ENCODE results near the gene PDF.
"Not testable (repeated sequence)": the region's sequence is repeated elsewhere in the genome, so short reads cannot be mapped to it uniquely, and the experiment has no call there.

Gene PDF, protein sequence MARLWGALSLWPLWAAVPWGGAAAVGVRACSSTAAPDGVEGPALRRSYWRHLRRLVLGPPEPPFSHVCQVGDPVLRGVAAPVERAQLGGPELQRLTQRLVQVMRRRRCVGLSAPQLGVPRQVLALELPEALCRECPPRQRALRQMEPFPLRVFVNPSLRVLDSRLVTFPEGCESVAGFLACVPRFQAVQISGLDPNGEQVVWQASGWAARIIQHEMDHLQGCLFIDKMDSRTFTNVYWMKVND

DNA sequence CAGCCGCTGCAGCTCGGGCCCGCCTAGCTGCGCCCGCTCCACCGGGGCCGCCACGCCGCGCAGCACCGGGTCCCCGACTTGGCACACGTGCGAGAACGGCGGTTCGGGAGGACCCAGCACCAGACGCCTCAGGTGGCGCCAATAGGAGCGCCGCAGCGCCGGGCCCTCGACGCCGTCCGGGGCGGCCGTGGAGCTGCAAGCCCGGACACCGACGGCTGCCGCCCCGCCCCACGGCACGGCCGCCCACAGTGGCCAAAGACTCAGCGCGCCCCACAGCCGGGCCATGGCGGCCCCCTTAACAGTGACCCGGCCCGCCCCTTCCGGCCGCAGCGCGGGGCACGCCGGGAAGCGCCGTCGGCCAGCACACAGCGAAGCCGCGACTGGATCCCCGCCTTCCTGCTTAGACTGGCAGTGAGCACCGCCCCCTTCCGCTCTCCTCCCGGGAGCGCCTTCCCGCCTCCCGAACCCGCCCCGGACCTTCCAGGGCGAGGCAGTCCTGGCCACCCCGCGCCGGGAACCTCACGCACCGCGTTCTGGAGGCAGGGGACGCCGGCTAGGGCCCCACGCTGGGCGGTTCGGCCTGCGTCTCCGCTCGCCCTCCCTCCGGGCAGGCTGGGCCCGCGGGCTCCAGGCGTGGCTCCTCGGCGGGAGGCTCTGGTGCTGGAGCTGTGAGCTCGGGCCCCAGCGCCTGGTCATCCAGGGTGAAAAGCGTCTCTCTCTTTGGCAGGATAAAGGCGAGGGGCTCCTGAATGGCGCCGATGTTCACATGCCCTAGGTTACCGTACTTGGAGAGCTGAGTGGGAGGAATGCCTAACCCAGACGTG is at the start of gene PDF:
Gene PDF, minus strand, starts transcription at position 303 of the 824 bp plus-strand sequence. Its CDS starts 18 bp downstream, at position 285.
- peak; percentile 82 to 84 for DNase-seq

DNA sequence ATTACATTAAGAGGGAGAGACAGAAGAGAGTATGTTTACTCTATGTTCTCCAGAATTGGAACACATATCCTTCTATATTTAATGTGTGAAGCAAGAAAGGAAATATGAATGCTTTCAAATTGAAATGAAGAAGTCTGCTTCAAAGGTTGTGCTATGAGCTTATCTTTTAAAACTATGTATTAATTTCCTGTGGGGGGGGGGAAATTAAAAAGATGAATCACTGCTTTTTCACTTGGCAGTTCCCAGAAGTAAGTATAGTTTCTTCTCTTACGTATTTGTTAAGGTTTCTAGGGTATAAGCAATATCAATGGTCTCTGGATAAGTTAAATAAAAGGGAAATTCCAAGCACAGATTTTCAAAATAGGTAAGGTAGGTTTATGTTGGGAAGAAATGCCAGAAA is 48.4 kb upstream of the PDF start:
- no peak for DNase-seq

DNA sequence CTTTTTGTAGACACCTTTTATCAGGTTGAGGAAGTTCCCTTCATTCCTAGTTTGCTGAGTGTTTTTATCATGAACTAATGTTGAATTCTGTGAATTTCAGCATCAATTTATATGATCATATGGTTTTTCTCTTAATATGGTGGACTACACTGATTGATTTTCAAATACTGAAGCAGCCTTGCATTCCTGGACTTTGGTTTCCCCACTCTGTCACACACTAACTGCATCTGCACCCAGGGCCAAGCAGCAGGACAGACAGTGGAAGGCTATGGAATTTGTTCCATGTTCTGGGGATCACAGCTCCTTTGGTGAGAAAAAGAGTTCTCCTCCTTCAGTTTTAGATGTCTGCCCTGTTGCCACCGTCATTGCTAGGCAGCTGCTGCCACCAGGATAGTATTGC is 47.6 kb upstream of the PDF start:
- DNase-seq, result no peak

GRCh38 chr16:69376393-69377059 is 46.1 kb upstream of the PDF start:
- no peak for DNase-seq

DNA sequence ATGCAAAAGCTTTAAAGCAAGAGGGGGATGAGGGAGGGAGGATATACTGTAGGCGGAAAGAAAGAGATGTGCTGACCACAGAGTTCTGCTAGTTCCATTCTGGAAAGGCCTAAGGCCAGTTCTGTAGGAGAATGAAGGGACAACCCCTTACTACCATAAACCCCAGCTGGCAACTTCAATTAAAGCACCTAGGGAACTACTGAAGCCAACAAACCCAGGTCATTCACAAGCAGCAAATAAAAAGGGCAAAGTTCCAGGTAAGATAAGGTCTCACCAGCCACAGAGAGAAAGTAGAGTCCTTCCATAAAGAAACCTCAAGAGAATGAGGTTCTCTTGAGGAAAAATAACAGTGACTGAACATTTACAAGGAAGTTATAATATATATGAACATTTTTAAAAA is 42.6 kb upstream of the PDF start:
- DNase-seq, result no peak

- DNase-seq, result no peak
Observed at GRCh38 chr16:69371564-69371963, 41.2 kb upstream of the PDF start.

DNA sequence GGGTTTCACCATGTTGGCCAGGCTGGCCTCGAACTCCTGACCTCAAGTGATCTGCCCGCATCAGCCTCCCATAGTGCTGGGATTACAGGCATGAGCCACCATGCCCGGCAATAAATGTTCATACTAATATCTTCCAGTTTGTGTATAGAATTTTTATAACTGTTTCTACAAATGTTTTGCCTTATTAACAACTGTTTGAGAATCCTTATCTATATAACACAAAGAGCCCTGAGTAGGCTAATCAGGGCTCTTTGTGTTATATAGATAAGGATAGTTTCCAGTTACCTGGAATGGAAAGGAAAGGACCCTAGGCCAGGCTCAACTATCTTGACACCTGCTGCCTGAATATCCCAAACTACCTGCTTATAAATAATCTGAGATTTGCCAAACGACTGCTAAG is 38.5 kb upstream of the PDF start:
- no peak for DNase-seq

- DNase-seq, result no peak
Observed at GRCh38 chr16:69367980-69368379, 37.6 kb upstream of the PDF start.

DNA sequence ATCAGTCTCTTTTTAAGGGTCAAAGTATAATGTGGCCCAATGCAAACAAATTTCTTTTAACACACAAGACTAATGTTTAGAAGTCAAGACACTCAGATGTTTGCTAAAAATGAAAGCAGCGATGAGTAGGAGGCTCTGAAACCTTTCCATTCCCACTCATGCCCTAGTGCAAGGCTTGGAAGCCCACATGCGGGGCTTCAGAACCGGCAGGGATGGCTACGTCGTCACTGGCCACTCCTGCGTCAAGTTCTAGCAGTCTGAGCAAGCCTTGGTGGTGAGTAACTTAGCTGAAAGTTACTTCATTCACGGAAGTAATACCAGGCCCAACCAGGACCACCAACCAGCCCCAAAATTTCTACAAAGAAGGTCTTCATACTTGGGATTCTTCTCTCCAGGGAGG is 36.0 kb upstream of the PDF start:
- DNase-seq, result no peak

DNA sequence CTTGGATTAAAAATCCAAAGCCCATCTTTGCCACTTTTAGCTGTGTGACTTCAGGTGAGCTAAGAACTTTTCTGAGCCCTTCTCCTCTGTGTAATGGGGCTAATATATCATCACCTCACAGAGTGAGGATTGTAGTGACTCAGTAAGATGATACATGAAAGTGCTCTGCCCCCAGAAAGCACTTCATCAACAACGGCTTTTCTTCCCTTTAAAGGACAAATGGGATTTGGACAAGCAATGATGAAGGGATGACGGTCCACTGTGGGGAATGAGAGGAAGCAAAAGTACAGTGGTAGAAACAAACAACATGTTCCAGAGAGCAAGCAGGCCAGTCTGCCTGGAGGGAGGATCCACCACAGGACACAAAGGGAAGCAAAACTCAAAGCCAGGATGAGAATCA is 35.5 kb upstream of the PDF start:
- DNase-seq, result no peak

DNA sequence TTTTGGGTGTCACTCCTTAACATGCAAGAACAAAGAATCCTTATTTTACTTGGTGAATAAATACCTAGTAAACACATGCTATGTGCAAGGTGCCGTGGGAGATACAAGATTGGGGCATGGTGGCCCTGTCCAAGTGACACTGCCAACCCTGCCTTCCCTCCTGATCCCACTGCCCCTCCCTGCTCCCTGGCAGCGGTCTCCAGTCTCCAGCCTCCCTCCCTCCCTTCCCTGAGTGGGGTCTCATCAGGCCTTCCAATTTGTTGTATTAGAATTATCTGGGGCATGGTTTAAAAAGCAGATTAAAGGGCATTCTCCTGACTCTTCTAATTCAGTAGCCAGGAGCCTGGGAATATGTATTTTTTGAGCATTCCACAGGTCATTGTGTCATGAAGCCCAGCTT is 33.7 kb upstream of the PDF start:
- DNase-seq, result no peak

DNA sequence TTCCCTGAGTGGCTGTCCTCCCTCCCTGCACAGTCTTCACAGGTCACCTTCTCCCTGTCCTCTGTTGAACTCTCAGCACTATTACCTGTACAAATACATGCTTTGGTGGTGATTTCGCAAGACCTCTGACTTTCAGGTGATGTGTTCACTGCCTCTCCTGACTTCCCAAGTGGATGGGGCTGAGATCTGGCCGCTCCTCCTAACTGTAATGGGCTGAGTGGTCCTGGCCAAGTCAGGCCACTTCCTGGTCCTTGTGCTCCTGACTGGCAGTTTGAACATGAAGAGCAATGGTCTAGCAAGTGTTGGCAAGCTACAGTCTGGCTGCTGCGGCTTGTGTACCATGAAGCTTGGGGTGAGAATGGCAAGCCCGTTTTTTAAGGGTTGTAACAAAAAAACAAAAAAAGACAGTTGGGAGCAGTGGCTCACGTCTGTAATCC is 32.9 kb upstream of the PDF start:
- no peak for DNase-seq

GRCh38 chr16:69360070-69360469 is 29.7 kb upstream of the PDF start:
- DNase-seq, result not testable (repeated sequence)

DNA sequence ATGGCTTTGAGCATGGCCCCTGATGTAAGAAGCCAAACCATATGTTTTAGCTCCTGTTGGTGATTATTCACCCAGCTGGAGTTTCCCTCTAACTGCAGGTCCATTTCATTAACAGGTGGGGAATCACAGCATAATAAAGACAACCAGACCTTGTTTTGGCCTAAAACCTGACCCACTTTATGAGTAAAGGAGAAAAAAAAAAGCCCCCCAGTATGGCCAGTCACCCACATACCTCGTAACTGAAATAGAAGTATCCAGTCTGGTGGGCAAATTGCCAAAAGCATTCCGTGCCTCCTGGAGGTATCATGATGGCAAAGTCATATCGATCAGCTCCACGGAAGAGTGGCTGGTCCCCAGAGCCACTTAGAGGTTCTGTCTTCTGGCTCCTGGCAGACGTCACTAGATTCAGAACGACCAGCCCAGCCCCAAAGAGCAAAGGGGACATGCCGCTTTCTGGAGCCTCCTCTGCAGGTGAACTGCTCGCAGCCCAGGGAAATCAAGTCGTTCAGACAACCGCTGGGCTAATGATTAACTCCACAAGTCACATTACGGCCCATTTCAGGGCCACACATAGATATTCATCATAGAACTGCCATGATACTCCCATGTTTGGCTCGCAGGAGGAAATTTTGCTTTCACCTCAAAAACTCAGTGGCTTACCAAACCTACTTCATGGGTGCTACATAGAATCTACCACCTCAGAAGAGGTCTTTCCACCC is 21.1 kb upstream of the PDF start, which contains the start of gene TMED6:
Gene TMED6, minus strand, starts transcription at position 478 of the 719 bp plus-strand sequence. Its CDS starts 33 bp downstream, at position 445.
- no peak for DNase-seq

GRCh38 chr16:69350536-69351133 is 20.2 kb upstream of the PDF start:
- no peak for DNase-seq

GRCh38 chr16:69349536-69349935 is 19.1 kb upstream of the PDF start:
- DNase-seq, result no peak

- no peak for DNase-seq
Observed at GRCh38 chr16:69348222-69348621, 17.8 kb upstream of the PDF start.

DNA sequence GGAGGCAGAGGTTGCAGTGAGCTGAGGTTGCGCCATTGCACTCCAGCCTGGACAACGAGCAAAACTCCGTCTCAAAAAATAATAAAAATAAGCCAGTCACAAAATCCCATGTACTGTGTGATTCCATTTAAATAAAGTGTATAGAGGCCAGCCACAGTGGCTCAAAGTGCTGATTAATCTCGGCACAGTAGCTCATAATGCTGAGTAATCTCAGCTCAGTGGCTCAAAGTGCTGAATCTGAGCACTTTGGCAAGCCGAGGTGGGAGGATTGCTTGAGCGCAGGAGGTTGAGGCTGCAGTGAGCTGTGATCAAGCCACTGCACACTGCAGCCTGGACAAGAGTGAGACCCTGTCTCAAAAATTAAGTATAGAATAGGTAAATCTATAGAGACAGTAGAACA is 16.3 kb upstream of the PDF start:
- no peak for DNase-seq

DNA sequence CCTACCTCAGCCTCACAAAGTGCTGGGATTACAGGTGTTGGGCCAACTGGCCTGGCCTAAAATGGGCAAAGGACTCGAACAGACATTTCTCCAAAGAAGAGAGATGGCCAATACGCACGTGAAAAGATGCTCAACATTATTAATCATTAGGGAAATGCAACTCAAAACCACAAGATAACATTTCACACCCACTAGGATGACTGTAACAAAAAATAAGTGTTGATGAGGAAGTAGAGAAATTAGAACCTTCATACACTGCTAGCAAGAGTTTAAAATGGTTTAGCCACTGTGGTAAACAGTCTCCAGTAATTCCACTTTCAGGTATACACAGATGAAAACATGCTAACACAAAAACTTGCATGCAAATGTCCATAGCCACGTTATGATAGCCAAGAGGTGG is 15.5 kb upstream of the PDF start:
- DNase-seq, result no peak

- DNase-seq, result no peak
Observed at GRCh38 chr16:69344171-69344570, 13.8 kb upstream of the PDF start.

DNA sequence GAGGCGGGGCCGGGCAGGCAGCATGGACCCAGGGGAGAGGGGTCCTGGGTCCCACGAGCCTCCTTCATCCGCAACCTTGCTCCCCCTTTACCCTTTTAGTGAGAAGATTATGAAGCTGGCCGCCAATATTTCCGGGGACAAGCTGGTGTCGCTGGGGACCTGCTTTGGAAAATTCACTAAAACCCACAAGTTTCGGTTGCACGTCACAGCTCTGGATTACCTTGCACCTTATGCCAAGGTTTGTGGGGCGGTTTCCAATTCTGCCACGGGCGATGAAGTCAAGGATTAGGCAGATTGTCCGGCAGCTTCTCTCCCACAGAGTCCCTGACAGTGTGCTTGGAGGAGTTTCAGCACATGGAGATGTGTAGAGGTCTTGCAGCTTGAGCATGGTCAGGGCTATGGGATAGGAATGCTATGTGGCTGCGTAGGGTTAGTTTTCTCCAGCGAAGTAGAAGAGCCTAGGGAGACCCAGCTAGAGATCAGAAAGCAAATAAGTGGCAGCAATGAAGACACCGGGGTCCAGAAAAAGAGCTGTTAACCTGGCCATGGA is 9.8 kb upstream of the PDF start:
- peak in 1 of 2 experiments; percentile 13 for DNase-seq

All from stimulated activated CD4-positive, alpha-beta T cell treated with anti-CD3 and anti-CD28 coated beads, Interleukin-4, amount 100 ng/mL, for 4 hours (primary cell).